Hepatocyte (in vitro differentiated cells): ENCODE results near the gene KIFC3.

Experiments used
- CTCF ChIP-seq: fragments of 200-600 bp; sonication (generic); IDR thresholded peaks from 2 replicates; pipeline ENCODE4 v1.5.1; 2016; ENCODE audit warnings: antibody characterized with exemption, mild to moderate bottlenecking; ENCODE audit not compliant: poor library complexity
- EZH2 ChIP-seq: fragments of 200-600 bp; sonication (generic); IDR thresholded peaks from 2 replicates; pipeline ENCODE4 v1.6.1; 2016; ENCODE audit warnings: antibody characterized with exemption, mild to moderate bottlenecking, borderline replicate concordance

GRCh38 chr16:57730771-57731730 lies 71.2 kb downstream of the KIFC3 start:
- no peak for TF ChIP-seq CTCF
- TF ChIP-seq EZH2 = no peak
